ENCODE data around the gene KAT6B. TPM values are rescaled to one million over a fixed set of nuclear protein-coding genes. Genes with fewer than 3 reads are reported as not detected.

KAT6B gene
- total and polyA plus RNA-seq, 7 donors: 5.8 to 77.0 (median 49.9) TPM

DNA sequence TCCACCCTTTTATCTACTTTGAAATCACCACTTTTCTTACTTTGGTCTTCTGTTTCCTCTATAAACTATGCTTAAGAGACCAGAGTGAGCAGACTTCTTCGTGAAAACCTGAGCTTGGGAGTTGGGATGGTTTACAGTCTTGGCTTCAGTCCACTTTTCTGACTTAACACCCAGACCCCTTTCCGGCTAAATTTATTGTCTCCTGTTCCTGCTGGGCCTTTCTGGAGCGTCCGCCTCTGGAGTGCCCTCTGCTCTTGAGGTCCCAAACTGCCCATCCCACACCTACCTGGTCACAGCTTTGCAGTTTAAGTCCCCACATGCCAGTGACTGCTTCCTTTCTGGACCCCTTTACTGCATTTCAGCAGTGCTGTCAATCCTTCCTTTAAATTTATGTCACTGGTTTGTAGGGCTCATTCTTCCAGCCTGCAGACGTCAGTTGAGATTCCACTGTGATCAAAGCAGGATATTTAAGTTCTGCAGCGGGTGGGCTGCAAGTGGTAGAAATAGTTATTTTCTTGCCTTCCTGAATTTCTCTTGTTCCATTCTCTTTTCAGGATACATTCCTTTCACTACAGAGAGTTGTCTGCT, 80.3 kb downstream of the KAT6B start:
- no peak for TF ChIP-seq EP300 (IDR thresholded peaks at IDR 0.05)
- Histone ChIP-seq H3K4me3 (no peak overlapping the region), H3K36me3 (no peaks in the 10 kb centered on the region), H3K9me3 (no peaks in the 10 kb centered on the region), H3K27ac (no peak overlapping the region), H3K4me1 (peaks cover 0 to 57% (median 35%) of the 10 kb centered on the region in 4 donors), H3K27me3 (no peaks in the 10 kb centered on the region)
- 63 to 81% methylated on average over 6 of the region's 6 CpGs for WGBS, 2 donors
- DNase-seq: no peak
- intact Hi-C loops (cut with DNase I): no loop called here

DNA sequence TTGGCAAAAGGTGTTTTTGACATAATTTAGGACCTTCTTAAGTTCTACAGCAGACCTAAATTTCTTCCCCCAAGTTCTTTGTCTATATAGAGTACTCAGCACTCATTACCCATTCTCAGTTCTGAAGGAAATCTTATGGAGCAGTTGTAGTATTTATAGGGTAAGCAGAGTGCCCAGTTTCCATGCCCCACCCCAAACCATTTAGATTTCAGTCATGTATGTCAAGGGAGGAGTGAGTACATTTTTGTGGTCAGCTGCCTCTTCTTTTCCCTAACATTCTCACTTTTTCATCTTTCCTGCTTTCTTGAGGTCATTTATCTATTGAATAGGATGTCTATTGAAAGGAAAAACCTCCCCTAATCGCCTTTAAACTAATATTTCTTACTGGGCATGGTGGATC, 83.3 kb downstream of the KAT6B start:
- 83 to 91% methylated on average over 1 of the region's 1 CpG for WGBS, 2 donors
- TF ChIP-seq, protein P1, sequence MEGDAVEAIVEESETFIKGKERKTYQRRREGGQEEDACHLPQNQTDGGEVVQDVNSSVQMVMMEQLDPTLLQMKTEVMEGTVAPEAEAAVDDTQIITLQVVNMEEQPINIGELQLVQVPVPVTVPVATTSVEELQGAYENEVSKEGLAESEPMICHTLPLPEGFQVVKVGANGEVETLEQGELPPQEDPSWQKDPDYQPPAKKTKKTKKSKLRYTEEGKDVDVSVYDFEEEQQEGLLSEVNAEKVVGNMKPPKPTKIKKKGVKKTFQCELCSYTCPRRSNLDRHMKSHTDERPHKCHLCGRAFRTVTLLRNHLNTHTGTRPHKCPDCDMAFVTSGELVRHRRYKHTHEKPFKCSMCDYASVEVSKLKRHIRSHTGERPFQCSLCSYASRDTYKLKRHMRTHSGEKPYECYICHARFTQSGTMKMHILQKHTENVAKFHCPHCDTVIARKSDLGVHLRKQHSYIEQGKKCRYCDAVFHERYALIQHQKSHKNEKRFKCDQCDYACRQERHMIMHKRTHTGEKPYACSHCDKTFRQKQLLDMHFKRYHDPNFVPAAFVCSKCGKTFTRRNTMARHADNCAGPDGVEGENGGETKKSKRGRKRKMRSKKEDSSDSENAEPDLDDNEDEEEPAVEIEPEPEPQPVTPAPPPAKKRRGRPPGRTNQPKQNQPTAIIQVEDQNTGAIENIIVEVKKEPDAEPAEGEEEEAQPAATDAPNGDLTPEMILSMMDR (IDR thresholded peaks at IDR 0.05): no peak
- TF ChIP-seq POLR2AphosphoS5 (IDR thresholded peaks at IDR 0.05): no peak
- TF ChIP-seq POLR2A (IDR thresholded peaks at IDR 0.05): no peak
- TF ChIP-seq EP300 (IDR thresholded peaks at IDR 0.05): no peak
- intact Hi-C loops (cut with DNase I): no loop called here
- no peak for DNase-seq
- Histone ChIP-seq H3K4me3 (no peak overlapping the region), H3K4me1 (peaks cover 0 to 51% (median 31%) of the 10 kb centered on the region in 4 donors), H3K27me3 (no peaks in the 10 kb centered on the region), H3K36me3 (no peaks in the 10 kb centered on the region), H3K9me3 (no peaks in the 10 kb centered on the region), H3K27ac (no peak overlapping the region)

DNA sequence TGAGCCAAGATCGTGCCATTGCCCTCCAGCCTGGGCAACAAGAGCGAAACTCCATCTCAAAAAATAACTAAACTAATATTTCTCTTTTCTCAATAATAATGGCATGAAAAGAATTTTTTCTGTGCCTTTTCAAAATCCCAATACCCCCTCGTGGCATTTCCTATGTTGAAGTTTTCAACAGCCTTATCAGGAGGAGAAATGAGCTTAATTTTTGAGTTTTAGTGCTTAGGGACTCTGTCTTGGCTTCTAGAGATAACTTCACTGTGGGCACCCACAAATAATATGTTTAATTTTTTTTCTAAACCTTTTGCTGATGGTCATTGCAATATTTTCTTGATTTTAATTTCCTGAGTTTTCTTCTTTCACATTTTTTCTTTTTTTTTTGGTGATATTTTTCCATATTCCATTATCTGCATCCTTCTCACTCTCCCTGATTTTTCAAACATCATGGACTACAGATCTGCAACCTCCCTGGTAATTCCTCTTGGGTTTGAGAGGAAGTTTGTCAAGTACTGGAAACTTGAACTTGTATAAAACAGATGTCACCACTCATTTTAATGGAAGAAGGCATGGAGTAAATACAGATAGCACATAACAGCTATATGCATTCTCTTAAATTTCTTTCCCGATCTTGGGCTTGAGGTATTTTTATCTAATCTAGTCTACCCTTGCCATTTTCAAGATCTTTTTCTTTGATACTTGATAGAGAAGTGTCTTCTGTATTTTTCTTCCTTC, 84.0 kb downstream of the KAT6B start:
- peak overlapping the region in 2 of 4 donors; percentile 22 to 36 for H3K27ac ChIP-seq
- DNase-seq: no peak
- H3K4me1 ChIP-seq: peaks cover 0 to 44% (median 29%) of the 10 kb centered on the region in 4 donors
- no peak overlapping the region for H3K4me3 ChIP-seq
- H3K36me3 ChIP-seq: no peaks in the 10 kb centered on the region
- no peak for TF ChIP-seq EP300 (IDR thresholded peaks at IDR 0.05)
- peak in 2 of 4 donors; percentile 17 to 24 for TF ChIP-seq POLR2AphosphoS5 (IDR thresholded peaks at IDR 0.05)
- TF ChIP-seq POLR2A (IDR thresholded peaks at IDR 0.05): no peak
- TF ChIP-seq, protein P1 (IDR thresholded peaks at IDR 0.05): no peak
- 91% methylated on average over 4 of the region's 4 CpGs for WGBS, 2 donors
- H3K9me3 ChIP-seq: no peaks in the 10 kb centered on the region
- intact Hi-C loops (cut with DNase I): no loop called here
- H3K27me3 ChIP-seq: no peaks in the 10 kb centered on the region

DNA sequence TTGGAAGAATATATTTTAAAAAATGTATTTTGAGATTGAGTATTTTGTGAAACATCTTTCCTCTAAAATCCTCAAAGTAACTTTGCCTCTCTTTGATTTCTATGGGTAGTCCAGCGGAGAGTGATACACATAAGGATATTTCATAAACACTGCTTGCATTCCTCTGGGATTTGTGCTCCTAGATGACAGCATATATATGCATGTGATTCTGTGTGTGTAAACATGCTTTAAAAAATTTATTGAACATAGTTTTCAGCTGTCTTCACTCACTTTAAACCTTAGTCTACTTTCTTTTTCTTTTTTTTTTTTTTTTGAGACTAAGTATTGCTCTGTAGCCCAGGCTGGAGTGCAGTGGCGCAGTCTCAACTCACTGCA, 84.6 kb downstream of the KAT6B start:
- intact Hi-C loops (cut with DNase I): no loop called here
- H3K4me1 ChIP-seq: peaks cover 0 to 44% (median 27%) of the 10 kb centered on the region in 4 donors
- WGBS, 2 donors: 81 to 93% methylated on average over 2 of the region's 2 CpGs

DNA sequence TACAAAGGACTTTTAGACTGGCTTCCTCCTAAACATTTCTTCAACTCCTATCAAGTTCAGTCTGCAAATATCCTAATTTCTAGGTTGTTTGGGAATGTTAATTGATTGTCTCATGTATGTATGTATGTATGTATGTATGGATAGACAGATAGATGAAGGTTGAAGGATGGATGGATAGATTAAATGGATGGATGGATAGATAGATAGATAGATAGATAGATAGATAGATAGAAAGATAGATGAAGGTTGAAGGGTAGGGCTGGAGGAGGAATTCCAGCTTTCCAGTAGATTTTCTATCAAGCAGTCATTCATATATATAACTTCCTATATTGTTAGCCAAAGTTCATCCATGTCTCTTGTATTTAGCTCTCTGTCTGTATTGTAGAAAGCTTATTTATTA, 85.8 kb downstream of the KAT6B start:
- intact Hi-C loops (cut with DNase I): no loop called here
- no peak for DNase-seq
- Histone ChIP-seq H3K27ac (no peak overlapping the region), H3K4me3 (no peak overlapping the region), H3K9me3 (no peaks in the 10 kb centered on the region), H3K36me3 (no peaks in the 10 kb centered on the region), H3K4me1 (peaks cover 0 to 32% (median 21%) of the 10 kb centered on the region in 4 donors), H3K27me3 (no peaks in the 10 kb centered on the region)
- TF ChIP-seq POLR2A (IDR thresholded peaks at IDR 0.05): no peak
- no peak for TF ChIP-seq POLR2AphosphoS5 (IDR thresholded peaks at IDR 0.05)
- TF ChIP-seq EP300 (IDR thresholded peaks at IDR 0.05): no peak
- TF ChIP-seq, protein P1 (IDR thresholded peaks at IDR 0.05): no peak

More for the DNA sequence above, 84.6 kb downstream of the KAT6B start:
- DNase-seq: no peak
- no peak overlapping the region for H3K4me3 ChIP-seq
- no peaks in the 10 kb centered on the region for H3K27me3 ChIP-seq
- TF ChIP-seq, protein P1 (IDR thresholded peaks at IDR 0.05): no peak
- no peak for TF ChIP-seq POLR2A (IDR thresholded peaks at IDR 0.05)
- TF ChIP-seq POLR2AphosphoS5 (IDR thresholded peaks at IDR 0.05): no peak
- TF ChIP-seq EP300 (IDR thresholded peaks at IDR 0.05): no peak
- H3K9me3 ChIP-seq: no peaks in the 10 kb centered on the region
- no peaks in the 10 kb centered on the region for H3K36me3 ChIP-seq
- peak overlapping the region in 2 of 4 donors; percentile 22 to 36 for H3K27ac ChIP-seq

Measured in sigmoid colon (tissue), 7 donors.